Head of caudate nucleus (tissue), 42 donors: Measurements from ENCODE around the gene ITPR1.
"Not testable (repeated sequence)": the region's sequence is repeated elsewhere in the genome, so short reads cannot be mapped to it uniquely, and the experiment has no call there.

Experiments
- DNase-seq, 42 donors: peaks; one replicate each; pipeline versions ENCODE4 v3.0.0 to v3.0.0-alpha.2; 2020 to 2021; ENCODE audit warnings: mixed read lengths in 7 of 42
- intact Hi-C: fragments of 100-400 bp; cut with DNase I; formaldehyde crosslinking; loops from one replicate; pipeline ENCODE4 v1.15.0; 2022

ITPR1 gene

GRCh38 chr3:4493014-4493940 is at the start of gene ITPR1:
Gene ITPR1, plus strand, starts transcription at chr3:4493348. Its CDS starts 23,144 bp downstream, at chr3:4516492.
- intact Hi-C loops, result loop anchor here (10.0 kb wide), 2 partner anchors 142 to 632 kb away; partner anchors contain the start of gene ARL8B

GRCh38 chr3:4447295-4447999 is 45.7 kb upstream of the ITPR1 start:
- intact Hi-C loops, result no loop called here
- no peak for DNase-seq

More at GRCh38 chr3:4493014-4493940, at the start of gene ITPR1:
- peak; percentile 92 to 99 (median 98) for DNase-seq

- intact Hi-C loops, result no loop called here
- DNase-seq, result no peak
Measured at GRCh38 chr3:4448187-4448586, 45.0 kb upstream of the ITPR1 start.

- intact Hi-C loops, result no loop called here
- DNase-seq, result no peak
Measured at GRCh38 chr3:4449043-4449805, 43.9 kb upstream of the ITPR1 start.

GRCh38 chr3:4454142-4454541 is 39.0 kb upstream of the ITPR1 start:
- intact Hi-C loops, result no loop called here
- no peak for DNase-seq

- DNase-seq, intact Hi-C loops: not testable (repeated sequence)
Measured at GRCh38 chr3:4456780-4457179, 36.4 kb upstream of the ITPR1 start.

GRCh38 chr3:4458961-4459360 is 34.2 kb upstream of the ITPR1 start:
- no peak for DNase-seq
- intact Hi-C loops, result no loop called here

GRCh38 chr3:4460334-4460733 is 32.8 kb upstream of the ITPR1 start:
- intact Hi-C loops, result no loop called here
- no peak for DNase-seq

GRCh38 chr3:4461468-4462090 is 31.6 kb upstream of the ITPR1 start:
- DNase-seq, result no peak
- intact Hi-C loops, result no loop called here

- intact Hi-C loops, result no loop called here
- no peak for DNase-seq
Measured at GRCh38 chr3:4462369-4463040, 30.6 kb upstream of the ITPR1 start.

- DNase-seq, result no peak
Measured at GRCh38 chr3:4464576-4464975, 28.6 kb upstream of the ITPR1 start.

GRCh38 chr3:4466741-4467521 is 26.2 kb upstream of the ITPR1 start, which contains the start of gene SUMF1:
Gene SUMF1, minus strand, starts transcription at chr3:4467269. Its CDS starts 24 bp downstream, at chr3:4467245.
- peak; percentile 76 to 96 (median 90) for DNase-seq
- intact Hi-C loops, result no loop called here

More at GRCh38 chr3:4464576-4464975, 28.6 kb upstream of the ITPR1 start:
- intact Hi-C loops, result no loop called here

GRCh38 chr3:4467522-4467867 is 25.7 kb upstream of the ITPR1 start:
- peak in 5 of 42 donors; percentile 7 to 55 (median 35) for DNase-seq

GRCh38 chr3:4471907-4472306 is 21.2 kb upstream of the ITPR1 start:
- intact Hi-C loops, result no loop called here
- DNase-seq, result no peak

More at GRCh38 chr3:4467522-4467867, 25.7 kb upstream of the ITPR1 start:
- intact Hi-C loops, result no loop called here

- no peak for DNase-seq
- intact Hi-C loops, result no loop called here
Measured at GRCh38 chr3:4472312-4472711, 20.8 kb upstream of the ITPR1 start.

GRCh38 chr3:4472766-4473165 is 20.4 kb upstream of the ITPR1 start:
- intact Hi-C loops, result no loop called here
- no peak for DNase-seq

- peak in 14 of 42 donors; percentile 6 to 61 (median 27) for DNase-seq
- intact Hi-C loops, result no loop called here
Measured at GRCh38 chr3:4474683-4475490, 18.3 kb upstream of the ITPR1 start.
